Astrocyte of the cerebellum (primary cell): ENCODE data around the gene AJAP1.

Experiments used
- DNase-seq: peaks from one replicate; pipeline ENCODE4 v3.0.0-alpha.2; 2011; ENCODE audit warnings: low read depth
- H3K4me3 ChIP-seq: 2 replicates; pipeline ENCODE4 v1.5.1; 2011; ENCODE audit warnings: mild to moderate bottlenecking, low read depth, low read length, moderate library complexity
- in situ Hi-C: cut with HindIII; loops from 2 replicates; pipeline ENCODE4 v1.10.0; 2017; ENCODE audit warnings: low sequenced_read_pairs
- TF ChIP-seq, protein P1 (sequence below): IDR thresholded peaks from 2 replicates; pipeline ENCODE4 v1.5.1; 2012; ENCODE audit warnings: low read length, low read depth, moderate library complexity, mild to moderate bottlenecking; ENCODE audit errors: missing control alignments

The AJAP1 gene

DNA sequence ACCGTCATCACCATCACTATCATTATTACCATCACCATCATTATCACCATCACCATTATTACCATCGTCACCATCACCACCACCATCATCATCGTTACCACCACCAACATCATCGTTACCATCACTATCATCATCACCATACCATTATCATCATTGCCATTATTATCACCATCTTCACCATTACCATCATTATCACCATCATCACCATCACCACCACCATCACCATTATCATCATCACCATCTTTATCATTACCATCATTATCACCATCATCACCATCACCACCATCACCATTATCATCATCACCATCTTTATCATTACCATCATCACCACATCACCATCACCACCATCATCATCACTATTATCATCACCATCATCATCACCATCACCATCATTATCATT is 112.9 kb downstream of the AJAP1 start:
- TF ChIP-seq, protein P1, sequence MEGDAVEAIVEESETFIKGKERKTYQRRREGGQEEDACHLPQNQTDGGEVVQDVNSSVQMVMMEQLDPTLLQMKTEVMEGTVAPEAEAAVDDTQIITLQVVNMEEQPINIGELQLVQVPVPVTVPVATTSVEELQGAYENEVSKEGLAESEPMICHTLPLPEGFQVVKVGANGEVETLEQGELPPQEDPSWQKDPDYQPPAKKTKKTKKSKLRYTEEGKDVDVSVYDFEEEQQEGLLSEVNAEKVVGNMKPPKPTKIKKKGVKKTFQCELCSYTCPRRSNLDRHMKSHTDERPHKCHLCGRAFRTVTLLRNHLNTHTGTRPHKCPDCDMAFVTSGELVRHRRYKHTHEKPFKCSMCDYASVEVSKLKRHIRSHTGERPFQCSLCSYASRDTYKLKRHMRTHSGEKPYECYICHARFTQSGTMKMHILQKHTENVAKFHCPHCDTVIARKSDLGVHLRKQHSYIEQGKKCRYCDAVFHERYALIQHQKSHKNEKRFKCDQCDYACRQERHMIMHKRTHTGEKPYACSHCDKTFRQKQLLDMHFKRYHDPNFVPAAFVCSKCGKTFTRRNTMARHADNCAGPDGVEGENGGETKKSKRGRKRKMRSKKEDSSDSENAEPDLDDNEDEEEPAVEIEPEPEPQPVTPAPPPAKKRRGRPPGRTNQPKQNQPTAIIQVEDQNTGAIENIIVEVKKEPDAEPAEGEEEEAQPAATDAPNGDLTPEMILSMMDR = no peak
- in situ Hi-C loops = no loop called here
- DNase-seq = no peak
- no peak overlapping the region for H3K4me3 ChIP-seq

- no peak overlapping the region for H3K4me3 ChIP-seq
- in situ Hi-C loops = no loop called here
- no peak for DNase-seq
- TF ChIP-seq, protein P1 = no peak
These were observed 114.1 kb downstream of the AJAP1 start for GRCh38 chr1:4768553-4768952.

GRCh38 chr1:4769516-4770280 is 115.3 kb downstream of the AJAP1 start:
- in situ Hi-C loops = no loop called here

DNA sequence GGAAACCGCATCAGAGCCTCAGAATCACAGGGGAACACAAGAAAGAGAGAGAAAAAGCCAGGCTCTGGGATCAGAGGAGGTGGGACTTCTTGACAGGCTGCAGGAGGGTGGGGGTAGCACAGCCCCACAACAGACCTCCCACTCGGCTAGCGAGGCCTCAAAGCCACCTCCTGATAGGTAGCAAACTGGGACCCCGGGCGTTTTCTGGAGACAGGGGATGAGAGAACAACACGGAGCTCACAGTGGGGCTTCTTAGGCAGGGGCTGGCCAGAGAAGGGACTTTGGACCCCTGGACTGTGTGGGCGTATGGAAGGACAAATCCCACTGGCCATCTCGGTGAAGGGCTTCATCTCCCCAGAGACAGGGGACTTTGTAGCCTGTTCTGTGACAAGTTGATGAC is 116.3 kb downstream of the AJAP1 start:
- TF ChIP-seq, protein P1 = no peak
- no peak for DNase-seq
- H3K4me3 ChIP-seq = no peak overlapping the region
- in situ Hi-C loops = no loop called here

More at GRCh38 chr1:4769516-4770280, 115.3 kb downstream of the AJAP1 start:
- DNase-seq = no peak
- TF ChIP-seq, protein P1 = no peak
- no peak overlapping the region for H3K4me3 ChIP-seq

DNA sequence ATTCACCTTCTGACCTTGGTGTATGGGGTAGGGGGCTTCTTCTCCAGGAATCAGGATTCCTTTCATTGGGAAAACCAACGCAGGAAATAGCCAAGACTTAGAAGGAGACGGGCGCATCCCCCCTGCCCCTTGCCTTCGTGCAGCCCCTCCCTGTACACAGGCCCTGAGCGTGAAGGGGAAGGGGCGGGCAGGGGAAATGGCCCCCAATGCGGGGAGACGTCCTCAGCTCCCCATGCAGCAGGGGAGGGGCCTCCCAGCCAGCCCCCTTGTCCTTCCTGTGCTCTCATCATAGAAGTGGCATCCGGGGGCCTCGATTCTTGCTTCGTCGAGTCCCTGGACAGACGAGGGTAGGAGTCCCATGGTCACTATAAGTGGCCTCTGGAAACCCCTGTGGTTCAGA is 116.9 kb downstream of the AJAP1 start:
- in situ Hi-C loops = no loop called here
- no peak for DNase-seq
- H3K4me3 ChIP-seq = no peak overlapping the region
- TF ChIP-seq, protein P1 = no peak

DNA sequence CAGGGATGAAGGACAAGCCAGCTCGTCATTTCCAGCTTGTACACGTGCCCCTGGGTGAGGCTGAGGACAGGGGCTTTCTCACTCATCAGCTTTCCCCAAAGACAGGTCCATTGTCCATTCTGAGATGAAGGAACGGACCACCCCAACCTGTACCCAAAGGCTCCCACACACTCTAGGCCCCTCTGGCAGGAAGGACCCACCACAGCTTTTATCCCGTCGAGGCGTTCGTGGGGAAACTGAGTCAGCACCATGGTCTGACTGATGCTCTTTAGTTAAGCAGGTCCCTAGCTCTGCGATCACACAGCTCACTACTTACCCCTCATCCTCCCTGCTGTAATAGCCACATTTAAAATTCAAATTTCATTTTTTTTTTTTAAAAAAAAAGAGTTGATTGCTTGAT is 117.3 kb downstream of the AJAP1 start:
- in situ Hi-C loops = no loop called here
- no peak overlapping the region for H3K4me3 ChIP-seq
- TF ChIP-seq, protein P1 = no peak
- no peak for DNase-seq
